Suprapubic skin (tissue), 4 donors: Measurements from ENCODE around the gene HTR7. TPM values are rescaled to one million over a fixed set of nuclear protein-coding genes. Genes with fewer than 3 reads are reported as not detected.

Source experiments
- DNase-seq, 2 donors: peaks; one replicate each; pipeline ENCODE4 v3.0.0-alpha.2; 2019; ENCODE audit warnings: low spot score in 2 of 2
- H3K27ac ChIP-seq: fragments of 200-600 bp; sonication (generic); one replicate; pipeline ENCODE4 v1.5.1; 2019
- H3K27me3 ChIP-seq: fragments of 200-600 bp; sonication (generic); one replicate; pipeline ENCODE4 v1.5.1; 2019
- H3K36me3 ChIP-seq: fragments of 200-600 bp; sonication (generic); one replicate; pipeline ENCODE4 v1.5.1; 2019
- H3K4me1 ChIP-seq: fragments of 200-600 bp; sonication (generic); one replicate; pipeline ENCODE4 v1.5.1; 2019
- H3K4me3 ChIP-seq: fragments of 200-600 bp; sonication (generic); one replicate; pipeline ENCODE4 v1.5.1; 2019; ENCODE audit warnings: mild to moderate bottlenecking
- H3K9me3 ChIP-seq: fragments of 200-600 bp; sonication (generic); one replicate; pipeline ENCODE4 v1.5.1; 2019
- CTCF ChIP-seq, 2 donors: fragments of 200-600 bp in 1 of 2; fragments of 450-650 bp in 1 of 2; sonication (generic) in 1 of 2; IDR thresholded peaks; one replicate each; pipeline ENCODE4 v1.5.1; 2016 to 2019; ENCODE audit warnings: antibody characterized with exemption in 2 of 2, mild to moderate bottlenecking in 1 of 2, moderate library complexity in 1 of 2
- EP300 ChIP-seq: sonication (generic); formaldehyde crosslinking; IDR thresholded peaks from one replicate; pipeline ENCODE4 v1.6.1; 2017; ENCODE audit warnings: antibody characterized with exemption
- POLR2A ChIP-seq, 2 donors: fragments of 450-650 bp; IDR thresholded peaks; one replicate each; pipeline ENCODE4 v1.6.1; 2017; ENCODE audit warnings: antibody characterized with exemption in 2 of 2, mild to moderate bottlenecking in 2 of 2, moderate library complexity in 2 of 2
- POLR2AphosphoS5 ChIP-seq, 3 donors: sonication (generic); formaldehyde crosslinking; IDR thresholded peaks; one replicate each; pipeline ENCODE4 v1.6.1; 2017; ENCODE audit warnings: antibody characterized with exemption in 3 of 3
- WGBS: methylation state at CpG from one replicate; pipeline ENCODE4 v1.1.5; 2018; 5-methylcytosine and 5-hydroxymethylcytosine counted together
- total RNA-seq, 4 donors: library from RNA; depleted of rRNA; stranded (reverse); fragments of >200 nt; gene quantifications; one replicate each; pipeline ENCODE4 v1.1.0, GENCODE V29; 2016

HTR7 gene
- total RNA-seq, 4 donors from 2014 or later, result 0.23 to 0.59 (median 0.38) TPM

- no peaks in the 10 kb centered on the region for H3K4me1 ChIP-seq
- no peak overlapping the region for H3K27ac ChIP-seq
- H3K9me3 ChIP-seq, result no peaks in the 10 kb centered on the region
- H3K36me3 ChIP-seq, result no peaks in the 10 kb centered on the region
- no peak for TF ChIP-seq POLR2AphosphoS5 (IDR thresholded peaks at IDR 0.05)
- TF ChIP-seq CTCF (IDR thresholded peaks at IDR 0.05), result no peak
- no peak for TF ChIP-seq POLR2A (IDR thresholded peaks at IDR 0.05)
- no peak for TF ChIP-seq EP300
- WGBS, result 88% methylated on average over 5 of the region's 5 CpGs
- DNase-seq, result no peak
- no peaks in the 10 kb centered on the region for H3K27me3 ChIP-seq
- H3K4me3 ChIP-seq, result no peak overlapping the region
Observed at GRCh38 chr10:90722832-90723231, 135.0 kb downstream of the HTR7 start.

- Histone ChIP-seq H3K36me3 (no peaks in the 10 kb centered on the region), H3K27me3 (no peaks in the 10 kb centered on the region), H3K4me3 (no peak overlapping the region), H3K27ac (no peak overlapping the region), H3K9me3 (no peaks in the 10 kb centered on the region), H3K4me1 (no peaks in the 10 kb centered on the region)
- 91% methylated on average over 3 of the region's 3 CpGs for WGBS
- TF ChIP-seq POLR2AphosphoS5 (IDR thresholded peaks at IDR 0.05), result no peak
- TF ChIP-seq CTCF (IDR thresholded peaks at IDR 0.05), result no peak
- TF ChIP-seq POLR2A (IDR thresholded peaks at IDR 0.05), result no peak
- no peak for TF ChIP-seq EP300
- DNase-seq, result no peak
Observed at GRCh38 chr10:90718182-90718581, 139.7 kb downstream of the HTR7 start.

- H3K4me1 ChIP-seq, result no peaks in the 10 kb centered on the region
- 74% methylated on average over 3 of the region's 3 CpGs for WGBS
Observed at GRCh38 chr10:90712529-90712928, 145.3 kb downstream of the HTR7 start.

GRCh38 chr10:90709727-90710126 is 148.1 kb downstream of the HTR7 start:
- 82% methylated on average over 2 of the region's 2 CpGs for WGBS
- Histone ChIP-seq H3K4me1 (no peaks in the 10 kb centered on the region), H3K9me3 (no peaks in the 10 kb centered on the region), H3K36me3 (no peaks in the 10 kb centered on the region), H3K27ac (no peak overlapping the region), H3K27me3 (no peaks in the 10 kb centered on the region), H3K4me3 (no peak overlapping the region)
- DNase-seq, result no peak
- TF ChIP-seq POLR2A (IDR thresholded peaks at IDR 0.05), result no peak
- no peak for TF ChIP-seq CTCF (IDR thresholded peaks at IDR 0.05)
- TF ChIP-seq POLR2AphosphoS5 (IDR thresholded peaks at IDR 0.05), result no peak
- TF ChIP-seq EP300, result no peak

More at GRCh38 chr10:90712529-90712928, 145.3 kb downstream of the HTR7 start:
- TF ChIP-seq CTCF (IDR thresholded peaks at IDR 0.05), result no peak
- no peak for TF ChIP-seq POLR2A (IDR thresholded peaks at IDR 0.05)
- no peak for TF ChIP-seq POLR2AphosphoS5 (IDR thresholded peaks at IDR 0.05)
- no peak for DNase-seq
- Histone ChIP-seq H3K9me3 (no peaks in the 10 kb centered on the region), H3K27ac (no peak overlapping the region), H3K27me3 (no peaks in the 10 kb centered on the region), H3K4me3 (no peak overlapping the region), H3K36me3 (no peaks in the 10 kb centered on the region)

GRCh38 chr10:90707657-90708056 is 150.2 kb downstream of the HTR7 start:
- Histone ChIP-seq H3K4me3 (no peak overlapping the region), H3K4me1 (no peaks in the 10 kb centered on the region), H3K9me3 (no peaks in the 10 kb centered on the region), H3K36me3 (no peaks in the 10 kb centered on the region), H3K27me3 (no peaks in the 10 kb centered on the region), H3K27ac (no peak overlapping the region)
- WGBS, result 94% methylated on average over 2 of the region's 2 CpGs
- DNase-seq, result no peak
- TF ChIP-seq POLR2AphosphoS5 (IDR thresholded peaks at IDR 0.05), result no peak
- no peak for TF ChIP-seq EP300
- no peak for TF ChIP-seq CTCF (IDR thresholded peaks at IDR 0.05)
- no peak for TF ChIP-seq POLR2A (IDR thresholded peaks at IDR 0.05)
